DND-41 (cell line): Measurements from ENCODE around the gene NPC2.
"Not testable (repeated sequence)": the region's sequence is repeated elsewhere in the genome, so short reads cannot be mapped to it uniquely, and the experiment has no call there.

Source experiments
- ATAC-seq: fragments of 200-7000 bp; cut with Tn5 transposase; 3 replicates; pipeline ENCODE4 v1.9.1; 2021; ENCODE audit warnings: low read depth; ENCODE audit not compliant: insufficient read depth
- DNase-seq: peaks from one replicate; pipeline ENCODE4 v3.0.0-alpha.2; 2020
- H2AFZ ChIP-seq: 2 replicates; pipeline ENCODE4 v1.6.0; 2012; ENCODE audit warnings: low read depth, low read length
- H3K27ac ChIP-seq: 2 replicates; pipeline ENCODE4 v1.5.1; 2012; ENCODE audit warnings: low read length, inconsistent platforms
- H3K27me3 ChIP-seq: fragments of 200-600 bp; sonication (generic); 2 replicates; pipeline ENCODE4 v1.6.0; 2012; ENCODE audit warnings: low read length, mild to moderate bottlenecking, inconsistent platforms; ENCODE audit not compliant: insufficient read depth, poor library complexity
- H3K36me3 ChIP-seq: 2 replicates; pipeline ENCODE4 v1.5.1; 2012; ENCODE audit warnings: low read length, inconsistent platforms; ENCODE audit not compliant: insufficient read depth
- H3K4me1 ChIP-seq: 2 replicates; pipeline ENCODE4 v1.5.1; 2012; ENCODE audit warnings: mild to moderate bottlenecking, low read length; ENCODE audit not compliant: insufficient read depth
- H3K4me2 ChIP-seq: 2 replicates; pipeline ENCODE4 v1.6.0; 2012; ENCODE audit warnings: mild to moderate bottlenecking, moderate library complexity, low read length, inconsistent platforms; ENCODE audit not compliant: insufficient read depth
- H3K4me3 ChIP-seq, 2 experiments: fragments of 200-600 bp in 1 of 2; shearing (Covaris generic) in 1 of 2; 2 replicates each; pipeline ENCODE4 v1.5.1; 2012 to 2016; ENCODE audit warnings: inconsistent platforms in 2 of 2, low read length in 2 of 2, mild to moderate bottlenecking in 2 of 2, low read depth in 1 of 2, moderate library complexity in 1 of 2
- H3K79me2 ChIP-seq: 2 replicates; pipeline ENCODE4 v1.6.0; 2012; ENCODE audit warnings: low read length, inconsistent platforms; ENCODE audit not compliant: insufficient read depth
- H3K9ac ChIP-seq: 2 replicates; pipeline ENCODE4 v1.6.0; 2012; ENCODE audit warnings: low read depth, mild to moderate bottlenecking, inconsistent platforms, low read length, moderate library complexity
- H3K9me3 ChIP-seq: 2 replicates; pipeline ENCODE4 v1.5.1; 2012; ENCODE audit warnings: low read length, moderate library complexity, mild to moderate bottlenecking, inconsistent platforms; ENCODE audit not compliant: insufficient read depth, severe bottlenecking
- H4K20me1 ChIP-seq: 2 replicates; pipeline ENCODE4 v1.6.0; 2012; ENCODE audit warnings: low read length; ENCODE audit not compliant: insufficient read depth
- CTCF ChIP-seq: IDR thresholded peaks from 2 replicates; pipeline ENCODE4 v1.5.1; 2012; ENCODE audit warnings: borderline replicate concordance, low read length, moderate library complexity, mild to moderate bottlenecking; ENCODE audit not compliant: poor library complexity, severe bottlenecking; ENCODE audit errors: extremely low read depth
- EZH2 ChIP-seq: IDR thresholded peaks from 3 replicates; pipeline ENCODE4 v1.6.1; 2012; ENCODE audit warnings: borderline replicate concordance, low read depth, mild to moderate bottlenecking, moderate library complexity, low read length, inconsistent platforms; ENCODE audit not compliant: severe bottlenecking

Gene NPC2

GRCh38 chr14:74456684-74457564 lies 36.2 kb downstream of the NPC2 start:
- H2AFZ ChIP-seq, result no peak overlapping the region

GRCh38 chr14:74454397-74454796 lies 38.7 kb downstream of the NPC2 start:
- not testable (repeated sequence) for H4K20me1 ChIP-seq, H3K79me2 ChIP-seq, H3K4me3 ChIP-seq, H3K9ac ChIP-seq, H3K27ac ChIP-seq, H2AFZ ChIP-seq, H3K4me2 ChIP-seq, ATAC-seq, H3K4me1 ChIP-seq, H3K27me3 ChIP-seq, H3K36me3 ChIP-seq, H3K9me3 ChIP-seq, DNase-seq

More at GRCh38 chr14:74456684-74457564, 36.2 kb downstream of the NPC2 start:
- Histone ChIP-seq H3K79me2 (no peaks in the 10 kb centered on the region), H4K20me1 (no peaks in the 10 kb centered on the region), H3K4me3 (no peak overlapping the region), H3K27me3 (peaks cover 5% of the 10 kb centered on the region), H3K27ac (no peak overlapping the region), H3K4me2 (no peak overlapping the region), H3K9ac (no peak overlapping the region), H3K4me1 (no peaks in the 10 kb centered on the region), H3K9me3 (no peaks in the 10 kb centered on the region), H3K36me3 (no peaks in the 10 kb centered on the region)
- DNase-seq (no peak), ATAC-seq (no peak)
- TF ChIP-seq EZH2, result no peak
- TF ChIP-seq CTCF, result no peak

GRCh38 chr14:74444866-74445265 lies 48.2 kb downstream of the NPC2 start:
- ATAC-seq, result no peak
- Histone ChIP-seq H3K9me3 (no peaks in the 10 kb centered on the region), H3K4me1 (no peaks in the 10 kb centered on the region), H3K79me2 (no peaks in the 10 kb centered on the region), H4K20me1 (no peaks in the 10 kb centered on the region), H3K27ac (no peak overlapping the region), H3K36me3 (no peaks in the 10 kb centered on the region), H3K27me3 (peaks cover 18% of the 10 kb centered on the region), H2AFZ (no peak overlapping the region), H3K4me3 (no peak overlapping the region), H3K9ac (no peak overlapping the region), H3K4me2 (no peak overlapping the region)
- TF ChIP-seq CTCF (no peak), EZH2 (no peak)
- no peak for DNase-seq

GRCh38 chr14:74442757-74443156 lies 50.3 kb downstream of the NPC2 start:
- H3K4me3 ChIP-seq, result no peak overlapping the region
- no peak overlapping the region for H2AFZ ChIP-seq
- H3K9ac ChIP-seq, result no peak overlapping the region
- no peak for DNase-seq
- ATAC-seq, result no peak
- no peaks in the 10 kb centered on the region for H3K9me3 ChIP-seq
- TF ChIP-seq EZH2, result no peak
- TF ChIP-seq CTCF, result no peak
- no peaks in the 10 kb centered on the region for H3K79me2 ChIP-seq
- H3K4me1 ChIP-seq, result no peaks in the 10 kb centered on the region
- no peak overlapping the region for H3K4me2 ChIP-seq
- H3K36me3 ChIP-seq, result no peaks in the 10 kb centered on the region
- no peak overlapping the region for H3K27ac ChIP-seq
- no peaks in the 10 kb centered on the region for H4K20me1 ChIP-seq
- peaks cover 12% of the 10 kb centered on the region for H3K27me3 ChIP-seq
